Measurements from ENCODE around the gene SP2. TPM values are rescaled to one million over a fixed set of nuclear protein-coding genes. Genes with fewer than 3 reads are reported as not detected.

The SP2 gene
- polyA plus RNA-seq, 3 donors, result 3.1 to 26.7 (median 6.8) TPM

DNA sequence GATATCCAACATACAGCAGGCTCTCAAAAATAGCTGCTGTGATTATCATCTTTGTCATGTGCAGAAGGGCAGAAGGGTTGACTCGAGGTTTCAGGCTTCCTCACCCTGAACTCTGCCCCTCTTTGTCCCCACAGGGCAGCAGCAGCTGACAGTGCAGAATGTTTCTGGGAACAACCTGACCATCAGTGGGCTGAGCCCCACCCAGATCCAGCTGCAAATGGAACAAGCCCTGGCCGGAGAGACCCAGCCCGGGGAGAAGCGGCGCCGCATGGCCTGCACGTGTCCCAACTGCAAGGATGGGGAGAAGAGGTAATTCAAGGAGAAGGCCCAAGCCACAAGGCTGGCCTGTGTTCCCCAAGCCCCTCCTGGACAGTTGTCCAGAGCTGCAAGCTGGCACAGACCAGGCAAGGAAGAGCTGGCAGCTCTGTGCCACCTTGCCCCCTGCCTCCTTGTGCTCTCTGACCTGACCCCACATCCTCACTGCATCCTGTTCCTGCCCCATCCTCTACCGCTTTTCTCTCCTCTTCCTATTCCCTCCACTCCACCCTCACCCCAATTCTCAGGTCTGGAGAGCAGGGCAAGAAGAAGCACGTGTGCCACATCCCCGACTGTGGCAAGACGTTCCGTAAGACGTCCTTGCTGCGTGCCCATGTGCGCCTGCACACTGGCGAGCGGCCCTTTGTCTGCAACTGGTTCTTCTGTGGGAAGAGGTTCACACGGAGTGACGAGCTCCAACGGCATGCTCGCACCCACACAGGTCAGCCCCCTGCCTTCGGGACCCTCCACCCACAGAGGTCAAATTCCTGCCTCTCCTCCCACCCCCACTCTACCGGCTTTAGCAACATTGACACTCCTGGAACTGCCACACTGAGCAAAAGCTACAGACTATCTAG is 29.0 kb downstream of the SP2 start:
- peaks cover 83 to 95% of the 10 kb centered on the region in 2 donors for H3K36me3 Mint-ChIP-seq
- H3K27me3 Mint-ChIP-seq (ENCODE audit: low read depth in 3 of 3), result peaks cover 0 to 4% (median 2%) of the 10 kb centered on the region in 3 donors
- TF ChIP-seq, protein P1, sequence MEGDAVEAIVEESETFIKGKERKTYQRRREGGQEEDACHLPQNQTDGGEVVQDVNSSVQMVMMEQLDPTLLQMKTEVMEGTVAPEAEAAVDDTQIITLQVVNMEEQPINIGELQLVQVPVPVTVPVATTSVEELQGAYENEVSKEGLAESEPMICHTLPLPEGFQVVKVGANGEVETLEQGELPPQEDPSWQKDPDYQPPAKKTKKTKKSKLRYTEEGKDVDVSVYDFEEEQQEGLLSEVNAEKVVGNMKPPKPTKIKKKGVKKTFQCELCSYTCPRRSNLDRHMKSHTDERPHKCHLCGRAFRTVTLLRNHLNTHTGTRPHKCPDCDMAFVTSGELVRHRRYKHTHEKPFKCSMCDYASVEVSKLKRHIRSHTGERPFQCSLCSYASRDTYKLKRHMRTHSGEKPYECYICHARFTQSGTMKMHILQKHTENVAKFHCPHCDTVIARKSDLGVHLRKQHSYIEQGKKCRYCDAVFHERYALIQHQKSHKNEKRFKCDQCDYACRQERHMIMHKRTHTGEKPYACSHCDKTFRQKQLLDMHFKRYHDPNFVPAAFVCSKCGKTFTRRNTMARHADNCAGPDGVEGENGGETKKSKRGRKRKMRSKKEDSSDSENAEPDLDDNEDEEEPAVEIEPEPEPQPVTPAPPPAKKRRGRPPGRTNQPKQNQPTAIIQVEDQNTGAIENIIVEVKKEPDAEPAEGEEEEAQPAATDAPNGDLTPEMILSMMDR (IDR thresholded peaks at IDR 0.05), result no peak
- H3K27ac Mint-ChIP-seq, result peak overlapping the region in 1 of 7 donors; percentile 44
- peaks cover 0 to 2% (median 0%) of the 10 kb centered on the region in 7 donors for H3K9me3 Mint-ChIP-seq
- WGBS (ENCODE audit: insufficient coverage), result 91% methylated on average over 17 of the region's 23 CpGs
- no peak for DNase-seq
- Histone ChIP-seq H3K36me3 (replicated peaks in 1 of 2; ENCODE audit: control insufficient read depth in 1 of 2, insufficient read depth in 2 of 2, low read length in 2 of 2) (peaks cover 71 to 94% of the 10 kb centered on the region in 2 donors), H3K4me1 (ENCODE audit: control insufficient read depth in 1 of 2, insufficient read depth in 2 of 2, low read length in 2 of 2) (no peaks in the 10 kb centered on the region), H3K9ac (ENCODE audit: insufficient read depth, low read length, poor library complexity, severe bottlenecking) (no peak overlapping the region), H3K27ac (ENCODE audit: low read depth in 1 of 2, low read length in 2 of 2) (no peak overlapping the region), H3K9me3 (replicated peaks in 1 of 2; ENCODE audit: control insufficient read depth in 1 of 2, insufficient read depth in 1 of 2, low read length in 2 of 2) (no peaks in the 10 kb centered on the region), H3K79me2 (ENCODE audit: insufficient read depth, low read length) (no peaks in the 10 kb centered on the region), H4K20me1 (ENCODE audit: insufficient read depth, low read length) (no peaks in the 10 kb centered on the region), H2AFZ (ENCODE audit: insufficient read depth, low read depth, low read length, poor library complexity, severe bottlenecking) (no peak overlapping the region), H3K27me3 (ENCODE audit: control insufficient read depth in 2 of 2, insufficient read depth in 2 of 2, low read length in 2 of 2) (no peaks in the 10 kb centered on the region), H3K4me2 (replicated peaks; ENCODE audit: extremely low read depth, low read length, poor library complexity, severe bottlenecking) (no peak overlapping the region), H3K4me3 (replicated peaks in 1 of 3; ENCODE audit: low read depth in 2 of 3, low read length in 3 of 3) (no peak overlapping the region)
- H3K4me3 Mint-ChIP-seq, result no peak overlapping the region
- intact Hi-C loops (cut with micrococcal nuclease), result no loop called here
- peaks cover 3% of the 10 kb centered on the region for H3K4me1 Mint-ChIP-seq

GRCh38 chr17:47925678-47925988 is 29.6 kb downstream of the SP2 start:
- no peaks in the 10 kb centered on the region for H3K9me3 ChIP-seq (replicated peaks in 1 of 2; ENCODE audit: control insufficient read depth in 1 of 2, insufficient read depth in 1 of 2, low read length in 2 of 2)
- H2AFZ ChIP-seq (ENCODE audit: insufficient read depth, low read depth, low read length, poor library complexity, severe bottlenecking), result no peak overlapping the region
- H3K4me3 ChIP-seq (replicated peaks in 1 of 3; ENCODE audit: low read depth in 2 of 3, low read length in 3 of 3), result no peak overlapping the region
- H3K9me3 Mint-ChIP-seq, result peaks cover 0 to 2% (median 0%) of the 10 kb centered on the region in 7 donors
- no peak overlapping the region for H3K27ac ChIP-seq (ENCODE audit: low read depth in 1 of 2, low read length in 2 of 2)
- H3K9ac ChIP-seq (ENCODE audit: insufficient read depth, low read length, poor library complexity, severe bottlenecking), result no peak overlapping the region
- H3K4me3 Mint-ChIP-seq, result no peak overlapping the region
- no peaks in the 10 kb centered on the region for H3K79me2 ChIP-seq (ENCODE audit: insufficient read depth, low read length)
- peaks cover 0 to 4% (median 2%) of the 10 kb centered on the region in 3 donors for H3K27me3 Mint-ChIP-seq (ENCODE audit: low read depth in 3 of 3)
- peaks cover 88 to 94% of the 10 kb centered on the region in 2 donors for H3K36me3 Mint-ChIP-seq
- WGBS (ENCODE audit: insufficient coverage), result no CpG with 5 or more reads among the region's 3 CpGs
- H3K27ac Mint-ChIP-seq, result no peak overlapping the region
- intact Hi-C loops (cut with micrococcal nuclease), result no loop called here
- H3K36me3 ChIP-seq (replicated peaks in 1 of 2; ENCODE audit: control insufficient read depth in 1 of 2, insufficient read depth in 2 of 2, low read length in 2 of 2), result peaks cover 76 to 100% of the 10 kb centered on the region in 2 donors
- H3K27me3 ChIP-seq (ENCODE audit: control insufficient read depth in 2 of 2, insufficient read depth in 2 of 2, low read length in 2 of 2), result no peaks in the 10 kb centered on the region
- no peak overlapping the region for H3K4me2 ChIP-seq (replicated peaks; ENCODE audit: extremely low read depth, low read length, poor library complexity, severe bottlenecking)
- peaks cover 3% of the 10 kb centered on the region for H3K4me1 Mint-ChIP-seq
- no peaks in the 10 kb centered on the region for H3K4me1 ChIP-seq (ENCODE audit: control insufficient read depth in 1 of 2, insufficient read depth in 2 of 2, low read length in 2 of 2)
- H4K20me1 ChIP-seq (ENCODE audit: insufficient read depth, low read length), result no peaks in the 10 kb centered on the region
- DNase-seq, result no peak
- TF ChIP-seq, protein P1 (IDR thresholded peaks at IDR 0.05), result no peak
